A549 (cell line): ENCODE results near the gene FHIP2A. TPM values are rescaled to one million over a fixed set of nuclear protein-coding genes. Genes with fewer than 3 reads are reported as not detected.
A peak's percentile ranks its signal among the peaks of the same experiment; 100 is the strongest.

Source experiments
- ATAC-seq, 2 experiments: fragments of 200-7000 bp in 1 of 2; fragments of >200 bp in 1 of 2; cut with Nextera tagmentation in 1 of 2; cut with Tn5 transposase in 1 of 2; 3 replicates each; pipeline versions ENCODE4 v1.8.0 to v1.9.1; 2018 to 2020; ENCODE audit warnings: mild to moderate bottlenecking in 1 of 2, moderate library complexity in 1 of 2
- CTCF ChIA-PET: fragments of 300-600 bp; sonication (Branson Sonifier 250); formaldehyde crosslinking; extraction: SDS; loops from one replicate; lab custom pipeline; 2021; ENCODE audit warnings: antibody characterized with exemption, inconsistent platforms; lab: Yijun Ruan, JAX
- POLR2A ChIA-PET: fragments of 350-600 bp; formaldehyde crosslinking; extraction: SDS; loops from one replicate; lab custom pipeline; 2021; ENCODE audit warnings: antibody characterized with exemption, inconsistent platforms; lab: Yijun Ruan, JAX
- DNase-seq, 2 experiments: peaks; one replicate each; pipeline versions ENCODE4 v3.0.0 to v3.0.0-alpha.2; 2011 to 2016; ENCODE audit warnings: low read depth in 1 of 2, low spot score in 1 of 2
- FAIRE-seq: peaks from 2 replicates; lab custom pipeline; 2011; peaks lifted over from hg19 to GRCh38; lab: Jason Lieb, UNC
- H3K27ac ChIP-seq, 2 experiments: fragments of >200 bp; sonication (Bioruptor Twin); formaldehyde crosslinking; 3 replicates each; pipeline ENCODE4 v1.5.1; 2016 to 2017
- H3K4me1 ChIP-seq: fragments of >200 bp; sonication (Bioruptor Twin); formaldehyde crosslinking; 3 replicates; pipeline ENCODE4 v1.6.1; 2016
- H3K4me2 ChIP-seq: fragments of >200 bp; sonication (Bioruptor Twin); formaldehyde crosslinking; 3 replicates; pipeline ENCODE4 v1.6.1; 2016
- H3K4me3 ChIP-seq: fragments of >200 bp; sonication (Bioruptor Twin); formaldehyde crosslinking; 3 replicates; pipeline ENCODE4 v1.5.1; 2016
- H3K9me3 ChIP-seq: fragments of >200 bp; sonication (Bioruptor Twin); formaldehyde crosslinking; 3 replicates; pipeline ENCODE4 v1.6.1; 2016
- BCL3 ChIP-seq: fragments of >200 bp; sonication (Bioruptor Twin); formaldehyde crosslinking; IDR thresholded peaks from 3 replicates; pipeline ENCODE4 v1.6.1; 2016
- CBX8 ChIP-seq: fragments of 200-600 bp; sonication (generic); IDR thresholded peaks from 2 replicates; pipeline ENCODE4 v1.6.1; 2016
- CHD2 ChIP-seq: fragments of 150-350 bp; IDR thresholded peaks from 2 replicates; pipeline ENCODE4 v1.6.1; 2014; ENCODE audit warnings: low read length; ENCODE audit not compliant: partially characterized antibody
- EHMT2 ChIP-seq: fragments of 200-600 bp; sonication (generic); IDR thresholded peaks from 2 replicates; pipeline ENCODE4 v1.6.1; 2016; ENCODE audit warnings: antibody characterized with exemption, low read depth, mild to moderate bottlenecking, moderate library complexity
- ELK1 ChIP-seq: fragments of 150-350 bp; IDR thresholded peaks from 2 replicates; pipeline ENCODE4 v1.6.1; 2014; ENCODE audit warnings: low read depth, mild to moderate bottlenecking, low read length
- FOSB ChIP-seq: fragments of 250-450 bp; sonication (Bioruptor Pico); IDR thresholded peaks from 2 replicates; pipeline ENCODE4 v1.5.0; 2020; ENCODE audit warnings: mild to moderate bottlenecking, moderate library complexity
- FOSL2 ChIP-seq, 2 experiments: fragments of 450-650 bp in 1 of 2; fragments of >200 bp in 1 of 2; sonication (Bioruptor Twin) in 1 of 2; formaldehyde crosslinking; IDR thresholded peaks; 2 replicates each; pipeline versions ENCODE4 v1.5.0 to v1.6.1; 2016 to 2020; ENCODE audit warnings: mild to moderate bottlenecking in 1 of 2, moderate library complexity in 1 of 2
- GATA3 ChIP-seq: IDR thresholded peaks from 2 replicates; pipeline ENCODE4 v1.6.1; 2012; ENCODE audit warnings: borderline replicate concordance
- HDAC2 ChIP-seq: fragments of 200-600 bp; sonication (generic); IDR thresholded peaks from 2 replicates; pipeline ENCODE4 v1.6.1; 2016
- HEYL ChIP-seq: fragments of 250-450 bp; sonication (Bioruptor Pico); IDR thresholded peaks from 2 replicates; pipeline ENCODE4 v1.8.0; 2021; ENCODE audit warnings: mild to moderate bottlenecking, moderate library complexity
- HOXA7 ChIP-seq: fragments of 250-450 bp; sonication (Bioruptor Pico); IDR thresholded peaks from 2 replicates; pipeline ENCODE4 v1.5.0; 2020; ENCODE audit warnings: mild to moderate bottlenecking, moderate library complexity
- HOXB13 ChIP-seq: fragments of 250-450 bp; sonication (Bioruptor Pico); IDR thresholded peaks from 2 replicates; pipeline ENCODE4 v1.5.0; 2020; ENCODE audit warnings: low read depth, mild to moderate bottlenecking, moderate library complexity
- HOXB5 ChIP-seq: fragments of 250-450 bp; sonication (Bioruptor Pico); IDR thresholded peaks from 2 replicates; pipeline ENCODE4 v1.5.0; 2020; ENCODE audit warnings: mild to moderate bottlenecking, moderate library complexity
- JUN ChIP-seq, 2 experiments: fragments of >200 bp; sonication (Bioruptor Twin); formaldehyde crosslinking; IDR thresholded peaks; 2 replicates in 1 of 2; 3 replicates in 1 of 2; pipeline ENCODE4 v1.6.1; 2016 to 2017
- JUNB ChIP-seq: fragments of >200 bp; sonication (Bioruptor Twin); formaldehyde crosslinking; IDR thresholded peaks from 2 replicates; pipeline ENCODE4 v1.6.1; 2016
- MAFK ChIP-seq: fragments of 450-650 bp; IDR thresholded peaks from 2 replicates; pipeline ENCODE4 v1.6.1; 2014; ENCODE audit not compliant: partially characterized antibody
- MAX ChIP-seq: IDR thresholded peaks from 2 replicates; pipeline ENCODE4 v1.6.1; 2012
- MYC ChIP-seq: IDR thresholded peaks from 2 replicates; pipeline ENCODE4 v1.6.1; 2012; ENCODE audit warnings: mild to moderate bottlenecking, inconsistent platforms, low read length, improper control_type of control experiment, borderline replicate concordance
- NPAS2 ChIP-seq: fragments of 250-450 bp; sonication (Bioruptor Pico); IDR thresholded peaks from 2 replicates; pipeline ENCODE4 v1.8.0; 2022; ENCODE audit warnings: mild to moderate bottlenecking, moderate library complexity, borderline replicate concordance
- NR3C1 ChIP-seq: fragments of >200 bp; sonication (Bioruptor Twin); formaldehyde crosslinking; IDR thresholded peaks from 3 replicates; pipeline ENCODE4 v1.6.1; 2017
- PBX3 ChIP-seq: IDR thresholded peaks from 2 replicates; pipeline ENCODE4 v1.6.1; 2012
- RARB ChIP-seq: fragments of 250-450 bp; sonication (Bioruptor Pico); IDR thresholded peaks from 2 replicates; pipeline ENCODE4 v1.8.0; 2021; ENCODE audit warnings: mild to moderate bottlenecking, moderate library complexity
- RCOR1 ChIP-seq: fragments of 150-350 bp; IDR thresholded peaks from 2 replicates; pipeline ENCODE4 v1.6.1; 2014; ENCODE audit warnings: antibody characterized with exemption, low read length, low read depth
- RFX5 ChIP-seq: fragments of 450-650 bp; IDR thresholded peaks from 2 replicates; pipeline ENCODE4 v1.7.1; 2014; ENCODE audit warnings: antibody characterized with exemption, mild to moderate bottlenecking, moderate library complexity
- SREBF2 ChIP-seq: fragments of 450-650 bp; IDR thresholded peaks from 2 replicates; pipeline ENCODE4 v1.6.1; 2014; ENCODE audit warnings: mild to moderate bottlenecking, moderate library complexity
- TP53 ChIP-seq: fragments of 250-450 bp; sonication (Bioruptor Pico); IDR thresholded peaks from 2 replicates; pipeline ENCODE4 v1.5.0; 2021; ENCODE audit warnings: mild to moderate bottlenecking, moderate library complexity
- USF2 ChIP-seq: fragments of 450-650 bp; IDR thresholded peaks from 2 replicates; pipeline ENCODE4 v1.6.1; 2014; ENCODE audit warnings: antibody characterized with exemption
- ZC3H11A ChIP-seq: fragments of 450-650 bp; IDR thresholded peaks from 2 replicates; pipeline ENCODE4 v1.6.1; 2014; ENCODE audit warnings: antibody characterized with exemption, mild to moderate bottlenecking
- ZFP36 ChIP-seq: fragments of 450-650 bp; IDR thresholded peaks from 2 replicates; pipeline ENCODE4 v1.6.1; 2014; ENCODE audit warnings: borderline replicate concordance; ENCODE audit not compliant: partially characterized antibody
- ZNF302 ChIP-seq: fragments of 250-450 bp; sonication (Bioruptor Pico); IDR thresholded peaks from 2 replicates; pipeline ENCODE4 v1.9.0; 2021; ENCODE audit warnings: inconsistent platforms, mild to moderate bottlenecking, moderate library complexity
- WGBS: methylation state at CpG from one replicate; pipeline ENCODE4 v1.1.6; 2017; ENCODE audit errors: missing lambda C conversion rate; 5-methylcytosine and 5-hydroxymethylcytosine counted together
- polyA plus RNA-seq, 4 experiments: library from polyadenylated mRNA; depleted of rRNA in 3 of 4; stranded (reverse); fragments of >200 nt; fragmentation: RNase III in 1 of 4; extraction: RNeasy Plus Mini Kit Qiagen cat#74134 plus additional on column Dnase treatment in 1 of 4; gene quantifications; 2 replicates in 3 of 4; 3 replicates in 1 of 4; pipeline ENCODE4 v1.2.3, GENCODE V29; 2011 to 2017

The FHIP2A gene
- polyA plus RNA-seq, 2 of the 4 experiments (the other 2 are of a cell fraction) = 8.9 to 18.4 TPM

- Histone ChIP-seq H3K9me3 (no peaks in the 10 kb centered on the region), H3K4me1 (no peaks in the 10 kb centered on the region), H3K4me3 (no peak overlapping the region), H3K27ac (no peak overlapping the region), H3K4me2 (no peak overlapping the region)
- FAIRE-seq (no peak), DNase-seq (no peak), ATAC-seq (no peak; a peak in 1 of 6 replicates)
- TF ChIP-seq SREBF2 (no peak), TP53 (CRISPR knock-in tag) (no peak), MAFK (peak; percentile 37), NPAS2 (CRISPR knock-in tag) (no peak)
- ChIA-PET CTCF (interaction anchor here (0.8 to 1.2 kb wide), 2 partner anchors 9 to 20 kb away, joined by 3 to 5 read pairs; partner anchors contain the start of gene FHIP2A), POLR2A (no interaction called here)
- WGBS = 56% methylated on average over 5 of the region's 5 CpGs
These were observed 20.2 kb upstream of the FHIP2A start for GRCh38 chr10:114801411-114801813.

GRCh38 chr10:114802177-114802576 lies 19.4 kb upstream of the FHIP2A start:
- TF ChIP-seq RARB (CRISPR knock-in tag) (no peak), USF2 (no peak), ZFP36 (no peak), CHD2 (no peak), MAX (no peak), HOXB5 (no peak), ZC3H11A (no peak), JUN (IDR thresholded peaks at IDR 0.05) (no peak), NR3C1 (no peak), RCOR1 (no peak), MYC (no peak), MAFK (no peak), HEYL (no peak), GATA3 (no peak), RFX5 (no peak), ELK1 (no peak), HOXB13 (no peak), CBX8 (no peak), EHMT2 (no peak)
- TF ChIP-seq, all 56 proteins: peak for 0
- FAIRE-seq (no peak), ATAC-seq (no peak), DNase-seq (no peak)
- Histone ChIP-seq H3K9me3 (no peaks in the 10 kb centered on the region), H3K4me2 (no peak overlapping the region), H3K4me3 (no peak overlapping the region), H3K4me1 (no peaks in the 10 kb centered on the region), H3K27ac (no peak overlapping the region)
- POLR2A ChIA-PET = no interaction called here
- 91% methylated on average over 3 of the region's 3 CpGs for WGBS
- CTCF ChIA-PET = interaction anchor here (0.9 to 1.2 kb wide), 2 partner anchors 10 to 330 kb away, joined by 3 to 5 read pairs; no protein-coding TSS in a partner anchor

- WGBS = 46% methylated on average over 3 of the region's 3 CpGs
- POLR2A ChIA-PET = no interaction called here
- TF ChIP-seq FOSL2 (IDR thresholded peaks at IDR 0.05) (no peak), FOSL2 (CRISPR knock-in tag; IDR thresholded peaks at IDR 0.05) (no peak), TP53 (CRISPR knock-in tag) (no peak), HEYL (no peak), ZC3H11A (no peak), MYC (no peak), PBX3 (no peak), ZNF302 (CRISPR knock-in tag) (no peak), HOXA7 (CRISPR knock-in tag) (no peak), FOSB (CRISPR knock-in tag) (no peak), RCOR1 (no peak), HDAC2 (no peak), BCL3 (no peak), SREBF2 (no peak), JUNB (no peak)
- CTCF ChIA-PET = interaction anchor here (2.4 kb wide), 1 partner anchor 15 kb away, joined by 9 read pairs; the partner anchor contains the start of gene FHIP2A
- H3K4me3 ChIP-seq = no peak overlapping the region
- no peaks in the 10 kb centered on the region for H3K9me3 ChIP-seq
- no peak for ATAC-seq
- DNase-seq = no peak
- H3K4me1 ChIP-seq = no peaks in the 10 kb centered on the region
- no peak overlapping the region for H3K27ac ChIP-seq
- no peak overlapping the region for H3K4me2 ChIP-seq
- peak; percentile 65 for FAIRE-seq
These were observed 14.8 kb upstream of the FHIP2A start for GRCh38 chr10:114806562-114807391.
